ENCODE measurements around the gene FRAT2.

DNA sequence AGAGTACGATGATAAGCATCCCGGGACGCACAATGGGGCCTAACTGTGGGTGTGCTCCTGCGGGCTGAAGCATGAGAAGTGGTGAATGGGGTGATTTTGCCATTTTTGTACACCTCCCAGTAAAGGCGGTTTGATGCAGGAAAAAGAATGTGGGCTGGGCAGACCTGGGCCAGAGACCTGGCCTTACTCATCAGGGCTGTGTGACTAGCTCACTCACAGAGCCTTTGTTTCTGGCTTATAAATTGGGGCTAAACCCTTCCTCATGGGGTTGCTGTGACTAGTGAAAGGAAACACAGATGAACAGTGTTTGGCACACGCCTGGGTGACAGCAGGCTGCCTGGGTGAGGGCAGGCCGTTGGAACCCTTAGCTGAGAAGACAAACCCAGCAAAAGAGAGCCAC is 48.6 kb upstream of the FRAT2 start:
- no peak for TF ChIP-seq POLR2A (IDR thresholded peaks at IDR 0.05; ENCODE audit: low read depth, low read length)
- TF ChIP-seq POLR2AphosphoS5 (IDR thresholded peaks at IDR 0.05; ENCODE audit: low read depth, low read length) = no peak
- TF ChIP-seq POU2F2 (IDR thresholded peaks at IDR 0.05; ENCODE audit: low read depth, low read length) = no peak
- no peak for TF ChIP-seq SPI1 (IDR thresholded peaks at IDR 0.05; ENCODE audit: low read depth, low read length)
- TF ChIP-seq TAF1 (IDR thresholded peaks at IDR 0.05; ENCODE audit: low read depth, low read length) = no peak
